SK-N-SH (cell line): ENCODE results near the gene IL31. TPM values are rescaled to one million over a fixed set of nuclear protein-coding genes. Genes with fewer than 3 reads are reported as not detected.

Experiments used
- CTCF ChIA-PET: fragments of 300-600, 350-600 bp; formaldehyde crosslinking; extraction: SDS; loops from one replicate; lab custom pipeline; 2021; lab: Yijun Ruan, JAX
- POLR2A ChIA-PET: fragments of 350-600 bp; sonication (Branson Sonifier 250); formaldehyde crosslinking; extraction: SDS; loops from one replicate; lab custom pipeline; 2020; ENCODE audit warnings: antibody characterized with exemption, inconsistent platforms; lab: Yijun Ruan, JAX
- DNase-seq: peaks from one replicate; pipeline ENCODE4 v3.0.0; 2012
- H2AFZ ChIP-seq: fragments of 200-600 bp; sonication (generic); 2 replicates; pipeline ENCODE4 v1.8.1; 2016; ENCODE audit warnings: antibody characterized with exemption, mild to moderate bottlenecking, low read depth
- H3F3A ChIP-seq: fragments of 200-600 bp; sonication (generic); replicated peaks from 2 replicates; pipeline ENCODE3; 2016; ENCODE audit warnings: antibody characterized with exemption, mild to moderate bottlenecking; ENCODE audit not compliant: insufficient read depth
- H3K27ac ChIP-seq, 2 experiments: fragments of 200-500 bp in 1 of 2; fragments of 200-600 bp in 1 of 2; sonication (Bioruptor generic) in 1 of 2; sonication (generic), shearing (Covaris generic) in 1 of 2; 2 replicates each; pipeline versions ENCODE4 v1.5.1 to v1.6.1; 2014 to 2016; ENCODE audit warnings: low read depth in 2 of 2, inconsistent platforms in 1 of 2, low read length in 1 of 2, mild to moderate bottlenecking in 1 of 2, mixed read lengths in 1 of 2
- H3K27me3 ChIP-seq: fragments of 200-600 bp; sonication (generic), shearing (Covaris generic); 2 replicates; pipeline ENCODE4 v1.6.1; 2016; ENCODE audit warnings: mixed run types; ENCODE audit not compliant: insufficient read depth
- H3K36me3 ChIP-seq, 2 experiments: fragments of 200-500 bp in 1 of 2; fragments of 200-600 bp in 1 of 2; sonication (Bioruptor generic) in 1 of 2; sonication (generic) in 1 of 2; replicated peaks in 1 of 2; 2 replicates each; pipeline versions ENCODE3 to v1.5.1; 2014 to 2016; ENCODE audit warnings: low read length in 1 of 2, mild to moderate bottlenecking in 1 of 2; ENCODE audit not compliant: insufficient read depth in 2 of 2, control insufficient read depth in 1 of 2
- H3K4me1 ChIP-seq, 2 experiments: fragments of 200-500 bp in 1 of 2; fragments of 200-600 bp in 1 of 2; sonication (Bioruptor generic) in 1 of 2; sonication (generic), shearing (Covaris generic) in 1 of 2; 2 replicates each; pipeline versions ENCODE4 v1.5.1 to v1.6.1; 2014 to 2016; ENCODE audit warnings: low read depth in 1 of 2, low read length in 1 of 2, mixed run types in 1 of 2; ENCODE audit not compliant: insufficient read depth in 2 of 2, control insufficient read depth in 1 of 2
- H3K4me2 ChIP-seq: fragments of 200-600 bp; sonication (generic), shearing (Covaris generic); 2 replicates; pipeline ENCODE4 v1.6.1; 2017; ENCODE audit warnings: mixed run types
- H3K4me3 ChIP-seq, 2 experiments: fragments of 200-500 bp in 1 of 2; fragments of 200-600 bp in 1 of 2; sonication (Bioruptor generic) in 1 of 2; sonication (generic), shearing (Covaris generic) in 1 of 2; 2 replicates each; pipeline versions ENCODE4 v1.5.1 to v1.8.1; 2014 to 2016; ENCODE audit warnings: low read depth in 2 of 2, inconsistent platforms in 1 of 2, low read length in 1 of 2, mild to moderate bottlenecking in 1 of 2, mixed read lengths in 1 of 2, moderate library complexity in 1 of 2
- H3K79me2 ChIP-seq: fragments of 200-600 bp; sonication (generic); 2 replicates; pipeline ENCODE4 v1.8.1; 2017; ENCODE audit warnings: mild to moderate bottlenecking; ENCODE audit not compliant: insufficient read depth
- H3K9ac ChIP-seq: fragments of 200-600 bp; sonication (generic); 2 replicates; pipeline ENCODE4 v1.6.1; 2017; ENCODE audit warnings: mixed run types
- H3K9me2 ChIP-seq: fragments of 200-600 bp; sonication (generic); 2 replicates; pipeline ENCODE4 v1.6.1; 2017; ENCODE audit warnings: mixed run types
- H3K9me3 ChIP-seq: fragments of 200-600 bp; sonication (generic); 2 replicates; pipeline ENCODE4 v1.6.1; 2017; ENCODE audit warnings: mixed run types, mild to moderate bottlenecking, moderate library complexity
- H4K20me1 ChIP-seq: fragments of 200-600 bp; sonication (generic); 2 replicates; pipeline ENCODE4 v1.6.1; 2017; ENCODE audit warnings: mild to moderate bottlenecking, mixed run types; ENCODE audit not compliant: insufficient read depth
- CHD2 ChIP-seq: fragments of 150-350 bp; IDR thresholded peaks from 2 replicates; pipeline ENCODE4 v1.6.1; 2018; ENCODE audit warnings: low read length; ENCODE audit not compliant: partially characterized antibody
- FOXM1 ChIP-seq: IDR thresholded peaks from 2 replicates; pipeline ENCODE4 v1.4.0; 2012; ENCODE audit warnings: low read depth, mild to moderate bottlenecking
- MAX ChIP-seq: IDR thresholded peaks from 2 replicates; pipeline ENCODE4 v1.4.0; 2012; ENCODE audit warnings: low read depth
- TEAD4 ChIP-seq: IDR thresholded peaks from 2 replicates; pipeline ENCODE4 v1.4.0; 2012; ENCODE audit warnings: mild to moderate bottlenecking, borderline replicate concordance; ENCODE audit not compliant: insufficient read depth
- USF1 ChIP-seq: IDR thresholded peaks from 2 replicates; pipeline ENCODE4 v1.4.0; 2012; ENCODE audit warnings: low read depth, borderline replicate concordance
- USF2 ChIP-seq: fragments of 150-350 bp; IDR thresholded peaks from 2 replicates; pipeline ENCODE4 v1.6.1; 2017; ENCODE audit warnings: antibody characterized with exemption, low read length, low read depth, borderline replicate concordance
- ZBTB33 ChIP-seq: IDR thresholded peaks from 2 replicates; pipeline ENCODE4 v1.4.0; 2012; ENCODE audit warnings: low read depth, borderline replicate concordance
- WGBS: methylation state at CpG from one replicate; pipeline ENCODE4 v1.1.6; 2017; ENCODE audit warnings: low lambda C conversion rate; 5-methylcytosine and 5-hydroxymethylcytosine counted together
- polyA plus RNA-seq, 3 experiments: library from polyadenylated mRNA; depleted of rRNA; stranded (reverse); fragments of >200 nt; gene quantifications; 2 replicates each; pipeline ENCODE4 v1.2.3, GENCODE V29; 2012
- TF ChIP-seq, protein P1 (sequence below): IDR thresholded peaks from 2 replicates; pipeline ENCODE4 v1.6.1; 2012; ENCODE audit warnings: mild to moderate bottlenecking, low read depth, low read length, moderate library complexity

Gene IL31
- polyA plus RNA-seq, 1 of the 3 experiments (the other 2 are of a cell fraction): not detected

DNA sequence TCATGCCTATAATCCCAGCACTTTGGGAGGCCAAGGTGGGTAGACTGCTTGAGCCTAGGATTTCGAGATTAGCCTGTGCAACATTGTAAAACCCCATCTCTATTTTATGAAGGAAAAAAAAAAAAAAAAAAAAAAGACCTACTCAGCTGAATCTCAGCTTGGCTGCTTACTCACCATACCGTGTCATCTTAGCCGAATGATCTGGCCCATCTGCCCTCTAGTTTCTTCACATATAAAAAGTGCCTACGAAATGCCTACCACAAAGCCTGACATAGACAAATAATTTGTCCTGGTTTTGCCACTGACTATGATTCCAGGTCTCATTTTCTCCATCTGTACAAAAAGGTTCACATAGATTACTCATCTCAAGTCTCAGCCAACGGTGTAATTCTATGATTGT, 41.8 kb upstream of the IL31 start:
- Histone ChIP-seq H3K27me3 (no peaks in the 10 kb centered on the region), H3K79me2 (peaks cover 46% of the 10 kb centered on the region), H4K20me1 (no peaks in the 10 kb centered on the region; the same call in 1 of the 2 replicates), H3K36me3 (peaks cover 39 to 90% of the 10 kb centered on the region in 2 experiments), H3K9me3 (no peaks in the 10 kb centered on the region), H3F3A (peaks cover 8% of the 10 kb centered on the region), H3K4me1 (no peaks in the 10 kb centered on the region), H3K4me3 (no peak overlapping the region), H3K4me2 (no peak overlapping the region), H3K9ac (no peak overlapping the region), H3K9me2 (no peaks in the 10 kb centered on the region), H2AFZ (no peak overlapping the region), H3K27ac (no peak overlapping the region)
- POLR2A ChIA-PET: interaction anchor here (1.1 kb wide), 1 partner anchor 10 kb away, joined by 4 read pairs; no protein-coding TSS in a partner anchor
- DNase-seq: no peak
- TF ChIP-seq ZBTB33 (no peak), TEAD4 (no peak), MAX (no peak), CHD2 (no peak), USF1 (no peak), USF2 (no peak), FOXM1 (no peak)
- TF ChIP-seq, protein P1, sequence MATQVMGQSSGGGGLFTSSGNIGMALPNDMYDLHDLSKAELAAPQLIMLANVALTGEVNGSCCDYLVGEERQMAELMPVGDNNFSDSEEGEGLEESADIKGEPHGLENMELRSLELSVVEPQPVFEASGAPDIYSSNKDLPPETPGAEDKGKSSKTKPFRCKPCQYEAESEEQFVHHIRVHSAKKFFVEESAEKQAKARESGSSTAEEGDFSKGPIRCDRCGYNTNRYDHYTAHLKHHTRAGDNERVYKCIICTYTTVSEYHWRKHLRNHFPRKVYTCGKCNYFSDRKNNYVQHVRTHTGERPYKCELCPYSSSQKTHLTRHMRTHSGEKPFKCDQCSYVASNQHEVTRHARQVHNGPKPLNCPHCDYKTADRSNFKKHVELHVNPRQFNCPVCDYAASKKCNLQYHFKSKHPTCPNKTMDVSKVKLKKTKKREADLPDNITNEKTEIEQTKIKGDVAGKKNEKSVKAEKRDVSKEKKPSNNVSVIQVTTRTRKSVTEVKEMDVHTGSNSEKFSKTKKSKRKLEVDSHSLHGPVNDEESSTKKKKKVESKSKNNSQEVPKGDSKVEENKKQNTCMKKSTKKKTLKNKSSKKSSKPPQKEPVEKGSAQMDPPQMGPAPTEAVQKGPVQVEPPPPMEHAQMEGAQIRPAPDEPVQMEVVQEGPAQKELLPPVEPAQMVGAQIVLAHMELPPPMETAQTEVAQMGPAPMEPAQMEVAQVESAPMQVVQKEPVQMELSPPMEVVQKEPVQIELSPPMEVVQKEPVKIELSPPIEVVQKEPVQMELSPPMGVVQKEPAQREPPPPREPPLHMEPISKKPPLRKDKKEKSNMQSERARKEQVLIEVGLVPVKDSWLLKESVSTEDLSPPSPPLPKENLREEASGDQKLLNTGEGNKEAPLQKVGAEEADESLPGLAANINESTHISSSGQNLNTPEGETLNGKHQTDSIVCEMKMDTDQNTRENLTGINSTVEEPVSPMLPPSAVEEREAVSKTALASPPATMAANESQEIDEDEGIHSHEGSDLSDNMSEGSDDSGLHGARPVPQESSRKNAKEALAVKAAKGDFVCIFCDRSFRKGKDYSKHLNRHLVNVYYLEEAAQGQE: no peak
- CTCF ChIA-PET: interaction anchor here (0.6 to 4.7 kb wide), 5 partner anchors 10 to 353 kb away, joined by 4 to 27 read pairs (median 7); partner anchors contain the start of genes B3GNT4 and DIABLO
- 58% methylated on average over 5 of the region's 5 CpGs for WGBS
